Measurements from ENCODE around the gene PSMD11. TPM values are rescaled to one million over a fixed set of nuclear protein-coding genes. Genes with fewer than 3 reads are reported as not detected.

The PSMD11 gene
- total RNA-seq, 1 donor from 2014 or later: 83.2 TPM

DNA sequence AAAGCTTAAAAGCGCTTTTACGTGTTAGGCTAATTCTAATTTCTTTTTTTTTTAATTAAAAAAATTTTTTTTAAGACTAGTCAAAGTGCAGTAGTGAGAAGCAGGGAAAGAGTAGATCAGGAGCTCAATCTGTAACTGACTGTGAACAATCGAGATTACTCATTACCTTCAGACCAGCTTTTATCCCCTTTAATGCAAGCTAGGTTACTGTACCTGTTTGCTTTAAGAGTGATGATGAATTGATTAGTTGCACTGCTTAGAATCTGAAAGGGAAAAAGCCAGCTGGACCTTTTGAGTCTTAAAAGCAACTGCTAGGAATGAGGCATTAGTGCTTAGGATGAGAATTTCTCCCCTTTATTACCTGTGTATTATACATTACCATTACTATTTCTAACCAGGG, 19.0 kb downstream of the PSMD11 start:
- no peak for DNase-seq (ENCODE audit: low spot score in 2 of 2)

DNA sequence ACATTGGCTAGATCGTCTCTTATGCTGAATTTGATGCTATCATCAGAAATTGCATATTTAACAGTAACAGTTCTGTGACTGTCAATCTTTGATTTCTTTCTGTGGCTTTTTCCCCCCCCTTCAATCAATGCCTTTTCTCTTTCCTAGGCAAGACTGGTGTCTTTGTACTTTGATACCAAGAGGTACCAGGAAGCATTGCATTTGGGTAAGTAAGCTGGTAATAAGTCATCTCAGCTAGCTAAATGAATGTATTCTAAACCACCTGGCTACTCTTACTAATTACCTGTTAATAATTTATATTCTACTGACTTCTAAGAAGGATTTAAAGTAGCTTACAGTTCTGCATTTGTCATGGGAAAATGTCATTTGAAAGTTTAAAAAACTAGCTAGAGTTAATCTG, 20.1 kb downstream of the PSMD11 start:
- FAIRE-seq (no peak), DNase-seq (ENCODE audit: low spot score in 2 of 2) (no peak)

More for the DNA sequence above, 19.0 kb downstream of the PSMD11 start:
- FAIRE-seq: no peak

DNA sequence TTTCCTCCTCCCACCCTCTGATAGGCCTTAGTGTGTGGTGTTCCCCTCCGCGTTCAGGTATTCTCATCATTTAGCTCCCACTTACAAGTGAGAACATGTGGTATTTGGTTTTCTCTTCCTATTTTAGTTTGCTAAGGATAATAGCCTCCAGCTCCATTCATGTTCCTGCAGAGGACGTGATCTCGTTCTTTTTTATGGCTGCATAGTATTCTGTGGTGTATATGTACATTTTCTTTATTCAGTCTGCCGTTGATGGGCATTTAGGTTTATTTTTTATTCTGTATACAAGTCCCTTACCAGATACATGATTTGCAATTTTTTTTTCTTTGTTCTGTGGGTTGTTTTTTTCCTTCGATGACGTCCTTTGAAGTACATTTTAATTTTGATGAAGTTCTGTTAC, 23.6 kb downstream of the PSMD11 start:
- no peak for FAIRE-seq
- DNase-seq (ENCODE audit: low spot score in 2 of 2): no peak

DNA sequence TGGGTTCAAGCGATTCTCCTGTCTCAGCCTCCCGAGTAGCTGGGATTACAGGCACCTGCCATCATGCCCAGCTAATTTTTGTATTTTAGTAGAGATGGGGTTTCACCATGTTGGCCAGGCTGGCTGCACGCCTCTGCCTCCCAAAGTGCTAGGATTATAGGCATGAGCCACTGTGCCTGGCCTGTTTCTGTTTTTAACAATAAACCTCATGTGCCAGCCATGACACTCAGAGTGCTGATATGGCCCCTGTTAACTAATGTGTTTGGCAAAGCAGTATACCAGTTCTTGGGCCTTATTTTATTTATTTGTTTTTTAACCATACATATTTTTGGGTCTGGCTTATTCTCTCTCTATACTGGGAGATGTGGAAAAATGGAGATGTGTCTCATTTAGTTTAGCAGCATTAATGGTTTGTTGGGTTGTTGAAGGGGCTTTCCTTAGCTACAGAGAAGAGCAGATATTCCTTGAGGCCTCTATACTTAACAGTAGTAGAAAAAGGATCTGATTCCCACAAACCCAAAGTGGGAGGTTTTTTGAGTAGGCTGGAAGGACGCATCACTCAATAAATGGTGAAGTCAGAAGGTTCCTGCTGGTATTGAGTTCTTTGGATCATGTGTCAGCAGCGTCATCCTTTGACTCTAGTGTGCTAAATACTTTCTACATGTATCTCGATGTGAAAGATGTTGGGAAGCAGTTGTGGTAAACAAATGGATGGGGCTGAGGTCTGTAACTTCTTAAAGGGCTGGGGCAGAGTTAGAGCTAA, 26.3 kb downstream of the PSMD11 start:
- FAIRE-seq (no peak), DNase-seq (ENCODE audit: low spot score in 2 of 2) (no peak)

DNA sequence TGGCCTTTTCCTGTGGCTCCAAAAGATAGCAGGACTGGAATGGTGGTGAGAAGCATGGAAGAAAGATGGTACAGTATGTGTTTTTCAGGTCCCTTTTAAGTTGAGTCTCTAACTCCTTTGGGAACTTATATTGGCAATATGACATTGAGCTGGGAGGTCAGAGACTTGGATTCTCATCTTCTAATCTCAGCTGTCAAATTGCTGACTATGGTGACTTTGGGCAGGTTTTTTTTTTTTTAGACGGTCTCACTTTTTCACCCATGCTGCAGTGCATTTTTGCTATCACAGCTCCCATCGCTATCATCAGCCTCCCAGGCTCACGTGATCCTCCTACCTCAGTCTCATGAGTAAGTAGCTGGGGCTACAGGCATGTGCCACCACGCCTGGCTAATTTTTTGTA, 27.3 kb downstream of the PSMD11 start:
- DNase-seq (ENCODE audit: low spot score in 2 of 2) (no peak), FAIRE-seq (no peak)

DNA sequence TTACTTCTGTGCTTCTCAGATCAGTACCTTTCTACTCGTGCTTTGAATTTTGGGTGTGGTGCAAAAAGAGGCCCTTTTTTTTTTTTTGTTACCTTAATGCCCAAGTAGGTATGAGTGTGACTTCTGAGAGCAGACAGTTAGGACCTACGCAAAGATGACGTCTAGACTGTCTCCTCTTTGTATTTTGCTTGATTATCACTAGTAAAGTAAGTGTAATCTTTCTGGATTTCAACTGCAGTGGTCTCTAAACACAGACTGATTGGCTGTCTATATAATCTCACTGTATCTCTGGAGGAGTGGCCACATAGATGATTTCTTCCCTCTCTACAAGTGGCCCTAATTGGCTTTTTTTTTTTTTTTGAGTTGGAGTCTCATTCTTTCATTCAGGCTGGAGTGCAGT, 30.9 kb downstream of the PSMD11 start:
- DNase-seq (ENCODE audit: low spot score in 2 of 2) (no peak), FAIRE-seq (no peak)

DNA sequence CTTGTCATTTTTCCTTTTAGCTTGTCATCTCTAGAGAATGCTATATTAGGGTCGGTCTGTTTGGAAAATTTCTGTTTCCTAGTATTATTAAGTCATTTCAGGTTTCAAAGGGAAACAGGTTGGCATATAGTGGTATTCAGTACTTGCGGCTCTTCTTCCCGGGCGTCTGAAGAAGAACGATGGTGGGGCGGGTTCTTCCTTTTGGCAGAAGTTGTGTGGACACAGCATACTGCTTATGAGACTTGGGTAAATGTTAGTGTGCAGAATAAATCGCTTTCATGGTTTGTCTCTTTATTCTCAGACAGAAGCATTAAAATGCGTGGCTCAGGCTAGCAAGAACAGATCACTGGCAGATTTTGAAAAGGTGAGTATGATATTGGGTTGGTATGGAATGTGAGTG, 32.9 kb downstream of the PSMD11 start:
- no peak for FAIRE-seq
- DNase-seq (ENCODE audit: low spot score in 2 of 2): no peak

DNA sequence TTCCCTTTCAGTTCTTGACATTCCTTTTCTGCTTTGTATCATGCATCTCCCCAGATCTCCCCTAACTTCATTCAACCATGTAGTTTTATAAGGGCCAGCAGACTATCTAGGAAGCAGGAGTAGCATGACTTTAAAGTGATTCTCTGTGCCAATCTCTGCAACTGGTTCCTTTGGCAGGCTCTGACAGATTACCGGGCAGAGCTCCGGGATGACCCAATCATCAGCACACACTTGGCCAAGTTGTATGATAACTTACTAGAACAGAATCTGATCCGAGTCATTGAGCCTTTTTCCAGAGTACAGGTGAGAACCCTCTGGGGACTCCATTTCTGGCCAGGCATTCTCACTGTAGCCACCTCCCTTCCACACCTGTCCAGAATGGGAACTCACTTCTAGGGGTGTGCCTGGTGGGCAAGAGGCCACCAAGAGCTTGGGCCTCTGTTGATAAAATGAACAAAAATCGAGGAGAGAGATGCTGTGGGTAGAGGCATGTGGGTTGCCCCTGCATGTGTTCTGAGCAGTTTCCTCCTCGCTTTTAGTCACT, 34.8 kb downstream of the PSMD11 start:
- no peak for FAIRE-seq
- no peak for DNase-seq (ENCODE audit: low spot score in 2 of 2)

DNA sequence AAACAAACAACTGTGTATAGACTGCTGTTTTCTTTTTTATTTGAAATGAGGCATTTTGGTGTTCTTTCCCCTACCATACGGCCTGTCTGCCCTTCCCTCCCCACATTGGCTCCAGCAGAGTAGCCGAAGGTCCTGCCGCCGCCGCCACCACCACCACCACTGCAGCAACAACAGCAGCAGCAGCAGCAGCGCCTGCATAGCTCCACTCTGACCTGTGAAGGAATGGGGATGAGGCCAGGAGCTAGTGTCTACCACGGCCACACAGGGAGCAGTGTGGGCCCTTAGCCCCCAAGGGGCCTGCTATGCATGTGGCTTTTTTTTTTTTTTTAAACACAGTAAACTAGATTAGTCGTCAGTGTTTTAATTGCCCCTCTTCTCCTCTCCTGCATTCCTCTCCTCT, 36.9 kb downstream of the PSMD11 start:
- no peak for FAIRE-seq
- DNase-seq (ENCODE audit: low spot score in 2 of 2): no peak

DNA sequence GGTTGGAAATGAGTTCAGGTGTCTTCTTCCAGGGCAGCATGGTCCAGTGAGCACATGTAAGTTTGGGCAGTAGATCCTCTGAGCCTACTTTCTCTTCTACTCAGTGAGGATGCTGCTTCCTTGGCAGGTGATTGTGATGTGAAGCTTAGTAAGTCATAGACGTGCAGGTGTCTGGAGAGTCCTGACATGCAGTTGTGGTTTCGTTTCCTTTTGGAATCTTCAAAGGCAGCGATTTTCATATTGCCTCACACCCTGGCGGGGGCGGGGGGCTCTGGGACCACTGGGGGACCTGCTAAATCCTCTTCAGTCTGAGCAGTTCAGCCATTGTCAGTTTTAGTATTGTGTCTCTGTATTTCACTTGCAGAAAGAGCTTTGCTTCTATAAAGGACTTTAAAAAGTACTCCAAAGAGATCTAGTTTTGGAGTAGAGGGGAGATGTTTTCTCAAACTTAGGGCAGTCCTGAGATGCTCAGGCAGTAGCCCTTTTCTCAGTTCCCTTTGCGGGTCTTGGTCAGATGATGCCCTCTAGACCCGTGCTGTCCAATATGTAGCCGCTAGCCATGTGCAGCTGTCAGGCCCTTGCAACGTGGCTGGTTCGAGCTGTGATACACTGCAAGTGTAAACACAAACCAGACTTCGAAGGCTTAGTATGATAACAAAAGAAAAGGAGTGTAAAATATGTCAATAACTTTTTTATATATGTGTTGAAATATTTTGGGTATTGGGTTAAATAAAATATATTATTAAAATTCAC, 38.4 kb downstream of the PSMD11 start:
- FAIRE-seq (no peak), DNase-seq (ENCODE audit: low spot score in 2 of 2) (no peak)

DNA sequence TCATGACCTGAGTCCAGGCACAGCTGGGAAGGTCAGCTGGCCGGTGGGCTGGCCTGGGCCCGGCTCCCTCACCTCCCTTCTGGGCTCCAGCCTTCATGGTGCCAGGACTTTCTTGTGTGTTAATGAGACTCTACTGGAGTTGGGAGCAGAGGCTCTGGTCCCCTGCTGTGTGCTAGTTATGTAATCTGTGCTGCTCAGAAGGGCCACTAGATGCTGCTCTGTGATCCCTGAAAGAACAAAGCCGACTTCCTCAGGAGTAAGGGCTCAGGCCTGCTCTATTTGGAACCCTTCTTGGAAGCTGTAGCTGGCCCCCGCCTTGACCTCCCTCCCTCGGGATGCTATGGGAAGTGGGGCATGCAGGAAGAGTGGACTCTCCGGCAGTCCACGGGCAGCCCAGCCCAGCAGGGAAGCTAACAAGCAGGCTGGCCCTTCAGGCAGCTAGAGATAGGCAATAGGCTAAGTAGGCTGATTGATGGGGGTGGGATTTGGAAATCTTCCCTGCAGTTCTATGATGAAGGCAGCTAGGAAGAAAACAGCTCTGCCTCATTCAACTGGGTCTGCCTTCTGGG, 39.2 kb downstream of the PSMD11 start:
- peak; percentile 76 to 90 for DNase-seq (ENCODE audit: low spot score in 2 of 2)
- no peak for FAIRE-seq

DNA sequence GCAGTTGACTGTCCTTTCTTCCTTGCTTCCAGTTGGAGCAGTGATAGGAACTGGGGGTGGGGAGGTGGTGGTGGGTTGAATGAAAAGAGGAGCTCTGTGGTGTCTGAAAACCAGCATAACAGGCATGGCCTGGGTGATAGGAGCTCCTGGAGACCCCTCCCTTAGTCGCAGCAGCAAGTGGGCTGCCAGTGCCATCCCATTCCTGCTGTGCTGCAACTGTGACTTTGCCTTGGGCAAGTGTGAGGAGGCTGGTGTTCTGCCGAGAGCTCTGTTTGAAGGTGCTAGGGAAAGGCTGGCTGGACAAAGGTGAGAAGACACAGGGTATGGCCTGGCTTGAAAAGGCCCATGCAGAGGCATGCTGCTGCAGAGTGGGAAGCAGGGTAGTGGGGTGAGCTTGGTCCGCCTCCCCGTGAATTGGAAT, 39.7 kb downstream of the PSMD11 start:
- no peak for FAIRE-seq
- DNase-seq (ENCODE audit: low spot score in 2 of 2): no peak

DNA sequence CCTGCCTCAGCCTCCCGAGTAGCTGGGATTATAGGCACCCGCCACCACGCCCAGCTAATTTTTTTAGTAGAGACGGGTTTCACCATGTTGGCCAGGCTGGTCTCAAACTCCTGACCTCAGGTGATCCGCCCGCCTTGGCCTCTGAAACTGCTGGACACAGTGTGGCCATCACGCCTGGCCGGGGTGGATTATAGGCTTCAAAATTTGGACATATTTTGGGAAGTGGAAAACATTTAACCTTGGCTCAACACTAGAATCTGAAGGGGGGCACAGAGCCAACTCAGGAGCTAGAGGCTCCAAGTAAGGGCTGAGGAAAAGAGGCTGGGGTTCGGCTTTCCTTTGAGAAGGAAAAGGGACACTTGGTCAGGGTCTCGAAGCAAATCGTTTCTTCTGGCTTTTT, 40.3 kb downstream of the PSMD11 start:
- FAIRE-seq: no peak
- DNase-seq (ENCODE audit: low spot score in 2 of 2): no peak

DNA sequence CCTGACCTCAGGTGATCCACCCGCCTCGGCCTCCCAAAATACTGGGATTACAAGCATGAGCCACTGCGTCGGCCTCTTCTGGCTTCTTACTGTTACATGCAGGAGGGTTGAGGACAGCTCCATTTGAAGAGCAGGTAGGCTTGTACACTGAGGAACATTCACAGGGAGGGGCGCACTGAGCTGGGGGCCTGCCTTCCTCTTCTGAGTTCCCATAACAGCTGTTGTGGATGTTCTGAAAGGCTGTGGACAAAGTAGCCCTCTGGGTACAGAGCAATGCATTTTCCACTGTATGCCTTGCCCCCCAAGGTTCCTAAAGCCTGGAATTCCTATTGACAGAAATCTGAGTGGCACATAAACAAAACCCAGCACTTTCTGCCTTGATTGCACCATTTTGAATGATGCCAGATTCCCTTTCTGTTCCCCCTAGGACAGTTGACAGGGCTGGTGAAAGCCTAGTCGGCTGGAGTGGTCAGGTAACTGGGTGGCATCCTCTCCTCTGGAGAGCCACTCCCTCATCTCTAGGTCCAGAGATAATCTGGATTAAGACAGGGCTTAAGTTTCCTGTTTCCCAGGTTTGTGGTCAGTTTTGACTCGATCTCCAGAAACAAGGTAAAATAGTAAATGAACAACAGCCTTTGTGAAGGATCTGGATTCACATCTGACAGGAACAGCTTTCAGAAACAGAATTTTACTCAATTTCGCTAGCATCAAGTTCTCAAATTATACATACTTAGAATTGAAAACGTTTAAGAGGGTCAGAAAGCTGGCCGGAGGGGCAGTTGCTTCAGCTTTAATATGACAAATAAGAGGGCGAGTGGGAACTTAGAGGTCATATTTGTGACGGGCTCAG, 41.2 kb downstream of the PSMD11 start:
- FAIRE-seq (no peak), DNase-seq (ENCODE audit: low spot score in 2 of 2) (no peak)

DNA sequence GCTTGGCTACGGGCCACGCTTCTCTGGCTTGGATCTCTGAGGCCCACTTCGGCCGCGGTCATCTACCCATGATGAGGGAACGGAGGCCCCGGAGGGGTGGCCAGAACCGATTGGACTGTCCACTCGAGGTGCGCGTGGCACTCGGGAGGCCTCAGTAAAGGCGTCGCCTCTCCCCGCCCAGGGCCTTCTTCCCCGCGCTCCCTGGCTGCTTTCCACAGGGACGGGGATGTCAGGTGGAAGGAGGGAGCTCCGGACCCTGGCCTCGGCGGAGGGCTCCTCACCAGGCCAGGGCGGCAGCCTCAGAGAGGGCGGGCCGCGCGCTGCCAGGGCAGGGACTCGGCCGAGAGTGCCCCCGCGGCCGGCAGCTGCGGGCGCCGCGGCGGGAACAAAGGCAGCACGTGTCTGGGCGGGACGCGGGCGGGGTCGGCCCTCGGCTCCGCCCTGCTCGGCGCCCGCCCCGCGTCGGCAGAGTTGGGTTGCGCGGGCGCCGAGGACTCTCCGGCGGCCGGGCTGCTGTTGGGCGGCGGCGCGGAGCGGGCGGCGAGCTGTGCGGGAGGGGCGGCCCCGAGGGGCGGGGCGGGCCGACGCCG, 41.9 kb downstream of the PSMD11 start:
- FAIRE-seq: no peak
- DNase-seq (ENCODE audit: low spot score in 2 of 2): peak; percentile 91 to 96

DNA sequence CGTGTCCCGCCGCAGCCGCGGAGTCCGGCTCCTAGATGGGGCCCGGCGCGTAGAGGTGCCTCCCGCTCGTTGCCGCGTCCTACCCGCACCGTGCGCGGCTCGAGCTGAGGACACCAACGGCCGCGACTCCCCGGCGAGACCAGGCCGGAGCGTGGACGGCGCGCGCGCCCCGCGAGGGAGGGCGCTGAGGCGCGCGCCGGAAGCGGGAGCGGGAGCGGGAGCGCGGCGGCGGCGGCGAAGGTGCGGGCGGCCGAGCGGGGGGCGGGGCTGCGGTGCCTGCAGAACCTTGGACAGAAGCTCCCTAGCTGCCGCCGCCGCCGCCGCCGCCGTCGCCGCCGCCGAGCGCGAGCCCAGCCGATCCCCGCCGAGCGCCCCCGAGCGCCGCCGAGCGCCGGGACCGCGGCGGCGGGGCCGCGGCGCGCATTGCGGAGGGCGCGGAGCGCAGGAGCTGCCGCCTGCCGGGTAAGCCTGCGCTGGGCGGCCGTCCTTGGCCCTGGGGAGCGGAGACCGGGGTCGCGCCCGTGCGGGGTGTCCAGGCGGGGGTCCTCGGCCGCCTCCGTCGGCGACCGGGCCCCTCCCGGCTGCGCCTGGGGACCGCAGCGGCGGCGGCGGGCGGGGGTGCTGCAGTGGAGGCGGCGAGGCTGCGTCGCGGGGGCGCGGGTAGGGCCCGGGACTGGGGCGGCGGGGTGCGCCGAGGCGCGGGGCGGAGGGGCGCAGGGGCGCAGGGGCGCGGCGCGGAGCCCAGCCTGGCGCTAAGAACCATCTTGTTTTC, 42.6 kb downstream of the PSMD11 start, which contains the start of gene CDK5R1:
CDK5R1 (plus strand) TSS at position 293 of the 772 bp plus-strand sequence. CDS start 628 bp downstream, outside the sequence.
- FAIRE-seq (no peak), DNase-seq (ENCODE audit: low spot score in 2 of 2) (peak; percentile 81 to 84)

DNA sequence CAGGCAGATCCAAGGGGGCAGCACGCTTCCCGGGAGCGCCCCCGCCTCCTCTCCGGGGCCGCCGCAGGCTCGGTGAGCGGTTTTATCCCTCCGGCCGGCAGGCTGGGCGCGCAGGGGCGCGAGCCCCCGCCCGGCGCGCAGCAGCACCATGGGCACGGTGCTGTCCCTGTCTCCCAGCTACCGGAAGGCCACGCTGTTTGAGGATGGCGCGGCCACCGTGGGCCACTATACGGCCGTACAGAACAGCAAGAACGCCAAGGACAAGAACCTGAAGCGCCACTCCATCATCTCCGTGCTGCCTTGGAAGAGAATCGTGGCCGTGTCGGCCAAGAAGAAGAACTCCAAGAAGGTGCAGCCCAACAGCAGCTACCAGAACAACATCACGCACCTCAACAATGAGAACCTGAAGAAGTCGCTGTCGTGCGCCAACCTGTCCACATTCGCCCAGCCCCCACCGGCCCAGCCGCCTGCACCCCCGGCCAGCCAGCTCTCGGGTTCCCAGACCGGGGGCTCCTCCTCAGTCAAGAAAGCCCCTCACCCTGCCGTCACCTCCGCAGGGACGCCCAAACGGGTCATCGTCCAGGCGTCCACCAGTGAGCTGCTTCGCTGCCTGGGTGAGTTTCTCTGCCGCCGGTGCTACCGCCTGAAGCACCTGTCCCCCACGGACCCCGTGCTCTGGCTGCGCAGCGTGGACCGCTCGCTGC, 43.3 kb downstream of the PSMD11 start:
- DNase-seq (ENCODE audit: low spot score in 2 of 2) (no peak), FAIRE-seq (no peak)

DNA sequence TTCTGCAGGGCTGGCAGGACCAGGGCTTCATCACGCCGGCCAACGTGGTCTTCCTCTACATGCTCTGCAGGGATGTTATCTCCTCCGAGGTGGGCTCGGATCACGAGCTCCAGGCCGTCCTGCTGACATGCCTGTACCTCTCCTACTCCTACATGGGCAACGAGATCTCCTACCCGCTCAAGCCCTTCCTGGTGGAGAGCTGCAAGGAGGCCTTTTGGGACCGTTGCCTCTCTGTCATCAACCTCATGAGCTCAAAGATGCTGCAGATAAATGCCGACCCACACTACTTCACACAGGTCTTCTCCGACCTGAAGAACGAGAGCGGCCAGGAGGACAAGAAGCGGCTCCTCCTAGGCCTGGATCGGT, 43.9 kb downstream of the PSMD11 start:
- no peak for FAIRE-seq
- no peak for DNase-seq (ENCODE audit: low spot score in 2 of 2)
